ENCODE results near the gene SEMA6A.

DNA sequence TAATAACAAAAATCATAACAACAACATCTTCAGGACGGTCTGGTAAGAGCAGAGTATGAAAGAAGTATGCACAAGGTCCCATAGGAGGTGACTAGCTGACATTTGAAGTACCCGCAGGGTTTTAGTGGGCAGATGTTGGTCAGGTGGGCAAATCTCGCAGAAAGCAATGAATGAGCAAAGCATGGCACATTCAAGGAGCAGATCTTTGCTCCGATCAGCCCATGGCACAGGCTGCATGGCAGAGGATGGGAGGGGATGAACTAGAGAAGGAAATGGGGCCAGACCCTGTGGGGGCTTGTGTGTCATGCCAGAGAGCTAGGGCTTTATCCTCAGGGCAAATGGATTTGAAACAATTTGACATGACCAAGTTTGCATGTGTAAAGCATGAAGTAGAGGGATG is 90.0 kb downstream of the SEMA6A start:
- TF ChIP-seq CTCF (IDR thresholded peaks at IDR 0.05 in 8 of 11, conservative IDR thresholded peaks at IDR 0.05 in 3 of 11): no peak
- no peak for TF ChIP-seq POLR2A (IDR thresholded peaks at IDR 0.05)
- no peak for TF ChIP-seq POLR2AphosphoS5 (IDR thresholded peaks at IDR 0.05)
